Measurements from ENCODE around the gene COX5B. TPM values are rescaled to one million over a fixed set of nuclear protein-coding genes. Genes with fewer than 3 reads are reported as not detected.

COX5B gene
- total RNA-seq, 2 donors from 2014 or later = 1,312 to 1,415 TPM

- TF ChIP-seq CTCF (IDR thresholded peaks at IDR 0.05) = no peak
- H3K36me3 ChIP-seq = no peaks in the 10 kb centered on the region
- no peaks in the 10 kb centered on the region for H3K9me3 ChIP-seq
- H3K27ac ChIP-seq = no peak overlapping the region
- no peak overlapping the region for H3K4me3 ChIP-seq
- no peak for DNase-seq (ENCODE audit: low spot score)
- H3K4me1 ChIP-seq = no peaks in the 10 kb centered on the region
- H3K27me3 ChIP-seq = no peaks in the 10 kb centered on the region
Measured at GRCh38 chr2:97695744-97696143, 49.9 kb downstream of the COX5B start.

DNA sequence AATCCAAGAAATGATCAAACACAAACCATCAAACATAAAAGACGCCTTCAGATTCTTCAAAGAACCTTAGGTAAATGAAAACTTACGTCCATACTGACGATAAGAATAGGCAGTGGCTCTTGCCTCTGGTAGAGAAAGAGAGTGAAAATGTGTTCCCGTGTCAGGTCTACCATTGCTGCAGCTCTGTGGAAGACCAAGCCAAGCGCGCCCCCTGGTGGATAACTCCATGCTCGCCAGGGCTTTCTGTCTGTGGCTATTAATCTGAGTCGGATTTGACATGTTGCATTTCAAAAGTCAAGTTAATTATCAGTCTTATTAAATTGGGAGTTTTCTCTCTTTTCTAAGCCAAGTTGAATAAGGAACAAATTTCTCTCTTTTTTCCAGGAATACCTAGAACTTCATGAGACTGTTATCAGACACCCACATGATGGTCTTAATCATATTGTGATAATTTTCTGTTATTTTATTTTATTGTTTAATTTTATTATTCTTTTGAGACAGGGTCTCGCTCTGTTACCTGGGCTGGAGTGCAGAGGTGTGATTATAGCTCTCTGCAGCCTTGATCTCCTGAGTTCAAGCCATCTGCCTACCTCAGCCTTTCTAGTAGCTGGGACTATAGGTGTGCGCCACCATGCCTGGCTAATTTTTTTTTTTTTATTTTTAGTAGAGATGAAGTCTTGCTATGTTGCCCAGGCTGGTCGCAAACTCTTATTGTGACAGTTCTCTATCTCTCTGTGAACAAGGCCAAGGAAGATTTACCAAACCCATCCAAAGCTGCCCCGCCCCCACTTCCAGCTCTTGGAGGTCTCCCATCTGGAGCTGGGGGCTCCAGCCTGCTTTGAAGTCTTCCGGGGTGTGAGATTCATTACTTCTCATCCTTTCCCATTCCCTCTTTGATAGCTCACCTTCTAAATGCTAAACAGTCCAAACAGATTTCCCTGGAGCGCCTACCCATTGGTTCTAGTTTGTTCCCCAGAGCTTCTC is 51.7 kb downstream of the COX5B start:
- TF ChIP-seq CTCF (IDR thresholded peaks at IDR 0.05) = peak; percentile 81 to 94
- no peak overlapping the region for H3K27ac ChIP-seq
- DNase-seq (ENCODE audit: low spot score) = peak; percentile 95
- no peaks in the 10 kb centered on the region for H3K27me3 ChIP-seq
- no peaks in the 10 kb centered on the region for H3K9me3 ChIP-seq
- no peak overlapping the region for H3K4me3 ChIP-seq
- H3K4me1 ChIP-seq = no peaks in the 10 kb centered on the region
- no peaks in the 10 kb centered on the region for H3K36me3 ChIP-seq

Other genes starting within 250 kb of the COX5B start
- gene ANKRD36B, start 56.2 kb upstream of the COX5B start, total RNA-seq = 1 to 10 TPM; 4.6 to 9.6 TPM
- gene ACTR1B, start 18.0 kb downstream of the COX5B start, total RNA-seq = 10 to 100 TPM; 40.8 to 71.5 TPM
- 1 to 10 TPM; 3.0 to 3.1 TPM for gene C2orf92, start 23.7 kb downstream of the COX5B start, total RNA-seq
- 1 to 10 TPM in 1 of 2 donors, under 1 TPM in 1; 0.86 to 1.4 TPM for gene ZAP70, start 67.5 kb downstream of the COX5B start, total RNA-seq

All from right atrium auricular region (tissue), 2 donors.